Islet precursor cell (in vitro differentiated cells): ENCODE results near the gene ZNF823.
"Not testable (repeated sequence)": the region's sequence is repeated elsewhere in the genome, so short reads cannot be mapped to it uniquely, and the experiment has no call there.

Experiments used
- DNase-seq: peaks from one replicate; pipeline ENCODE4 v3.0.0-alpha.2; 2018

The ZNF823 gene

DNA sequence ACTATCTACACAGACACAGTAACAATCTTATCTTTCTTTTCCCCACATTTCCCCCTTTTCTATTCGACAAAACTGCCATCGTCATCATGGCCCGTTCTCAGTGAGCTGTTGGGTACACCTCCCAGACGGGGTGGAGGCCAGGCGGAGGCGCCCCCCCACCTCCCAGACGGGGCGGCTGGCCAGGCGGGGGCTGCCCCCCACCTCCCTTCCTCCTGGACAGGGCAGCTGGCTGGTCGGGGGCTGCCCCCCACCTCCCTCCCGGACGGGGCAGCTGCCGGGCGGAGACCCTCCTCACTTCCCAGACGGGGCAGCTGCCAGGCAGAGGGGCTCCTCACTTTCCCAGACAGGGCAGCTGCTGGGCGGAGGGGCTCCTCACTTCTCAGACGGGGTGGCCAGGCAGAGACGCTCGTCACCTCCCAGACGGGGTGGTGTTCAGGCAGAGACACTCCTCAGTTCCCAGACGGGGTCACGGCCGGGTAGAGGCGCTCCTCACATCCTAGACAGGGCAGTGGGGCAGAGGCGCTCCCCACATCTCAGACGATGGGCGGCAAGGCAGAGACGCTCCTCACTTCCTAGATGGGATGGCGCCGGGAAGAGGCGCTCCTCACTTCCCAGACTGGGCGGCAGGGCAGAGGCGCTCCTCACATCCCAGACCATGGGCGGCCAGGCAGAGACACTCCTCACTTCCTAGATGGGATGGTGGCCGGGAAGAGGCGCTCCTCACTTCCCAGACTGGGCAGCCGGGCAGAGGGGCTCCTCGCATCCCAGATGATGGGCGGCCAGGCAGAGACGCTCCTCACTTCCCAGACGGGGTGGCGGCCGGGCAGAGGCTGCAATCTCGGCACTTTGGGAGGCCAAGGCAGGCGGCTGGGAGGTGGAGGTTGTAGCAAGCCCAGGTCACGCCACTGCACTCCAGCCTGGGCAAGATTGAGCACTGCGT, 61.8 kb downstream of the ZNF823 start:
- DNase-seq = not testable (repeated sequence)

DNA sequence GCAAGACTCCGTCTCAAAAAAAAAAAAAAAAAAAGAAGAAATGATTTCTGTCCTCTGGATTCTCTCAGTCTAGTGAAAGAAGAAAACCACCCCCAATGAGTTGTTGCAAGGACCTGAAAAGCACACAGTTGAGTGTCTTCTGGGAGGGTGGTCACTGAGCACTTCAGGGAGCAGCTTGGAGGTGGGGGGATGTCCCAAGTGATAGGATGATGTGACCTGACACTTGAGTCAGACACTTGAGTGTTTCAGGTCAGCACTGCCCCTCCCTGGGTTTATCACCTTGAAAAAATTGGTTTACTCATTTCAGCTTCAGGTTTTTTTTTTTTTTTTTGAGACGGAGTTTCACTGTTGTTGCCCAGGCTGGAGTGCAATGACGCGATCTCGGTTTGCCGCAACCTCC, 63.2 kb downstream of the ZNF823 start:
- DNase-seq = no peak

DNA sequence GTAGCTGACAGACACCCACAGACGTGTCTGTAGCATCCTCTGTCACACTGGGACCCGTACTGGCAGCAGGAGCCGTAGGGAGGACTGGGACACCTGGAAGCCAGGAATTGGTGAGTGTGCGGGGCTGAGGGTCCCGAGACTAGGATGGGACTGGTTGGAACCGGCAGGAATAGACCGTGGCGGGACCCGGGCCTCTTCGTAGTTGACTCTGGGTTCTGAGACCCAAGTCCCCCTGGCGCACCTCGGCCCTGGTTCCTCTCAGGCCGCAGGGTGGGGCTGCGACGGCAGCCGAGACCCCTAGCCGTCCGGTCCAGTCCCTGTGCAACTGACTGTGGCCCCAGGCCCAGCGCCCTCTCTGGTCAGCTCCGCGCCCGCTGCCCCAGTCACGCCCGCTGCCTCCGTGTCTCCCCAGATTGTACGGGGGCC, 64.7 kb downstream of the ZNF823 start:
- peak; percentile 57 for DNase-seq

DNA sequence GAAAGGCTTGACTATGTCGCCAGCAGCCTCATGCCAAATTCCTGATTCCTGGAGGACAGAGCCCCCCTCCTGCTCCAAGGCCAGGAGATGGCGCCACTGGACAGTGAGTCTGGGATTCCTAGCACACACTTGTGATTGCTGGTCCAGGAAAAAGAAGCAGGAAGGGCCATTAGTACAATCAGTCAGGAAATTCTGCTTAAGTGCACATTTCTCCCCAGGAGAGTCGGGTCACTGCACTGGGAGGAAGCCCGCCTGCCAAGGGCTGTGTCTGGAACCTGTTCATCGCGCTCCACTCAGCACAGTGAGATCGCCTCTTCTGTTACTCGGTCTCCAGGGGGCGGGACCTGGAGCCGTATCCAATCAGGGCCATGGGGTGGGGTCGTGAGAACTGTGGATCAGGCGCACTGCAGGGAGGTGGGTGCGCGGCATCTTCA, 65.1 kb downstream of the ZNF823 start:
- peak; percentile 89 for DNase-seq
